Measurements from ENCODE around the gene CDH2. TPM values are rescaled to one million over a fixed set of nuclear protein-coding genes. Genes with fewer than 3 reads are reported as not detected.

CDH2 gene
- total and polyA plus RNA-seq, 2 donors (not counting 1 experiment from before 2014, with no cell fraction given): 2.0 to 15.3 TPM

DNA sequence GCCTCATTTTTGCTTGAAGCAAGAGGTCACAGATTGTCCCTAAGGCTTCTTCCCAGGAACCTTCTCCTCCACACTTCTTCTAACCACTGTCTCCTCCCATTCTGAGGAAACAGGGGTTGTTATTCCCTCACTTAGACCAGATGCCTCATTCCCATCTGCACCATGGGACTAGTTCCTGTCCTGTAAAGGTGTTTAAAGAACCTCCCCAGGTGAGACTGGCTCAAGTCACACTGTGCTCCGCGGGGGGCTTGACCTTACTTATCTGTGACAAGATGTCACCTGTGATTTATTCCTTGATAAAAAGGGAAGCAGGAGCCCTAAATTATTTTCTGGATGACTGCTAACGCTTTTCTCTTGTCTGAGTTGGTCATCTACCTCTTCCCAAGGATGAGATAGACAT lies 8.2 kb upstream of the CDH2 start:
- Histone ChIP-seq H3K36me3 (ENCODE audit: control insufficient read depth, insufficient read depth, low read length) (no peaks in the 10 kb centered on the region), H2AFZ (ENCODE audit: low read length) (no peak overlapping the region), H3K4me1 (ENCODE audit: control insufficient read depth, extremely low read depth, insufficient read depth, low read length) (no peaks in the 10 kb centered on the region), H3K27me3 (ENCODE audit: control insufficient read depth, insufficient read depth, low read length) (no peaks in the 10 kb centered on the region), H3K79me2 (ENCODE audit: control insufficient read depth, insufficient read depth, low read length) (no peaks in the 10 kb centered on the region), H3K9me3 (ENCODE audit: control insufficient read depth, insufficient read depth, low read depth, low read length) (no peaks in the 10 kb centered on the region), H3K27ac (ENCODE audit: insufficient read depth, low read length) (no peak overlapping the region), H3K4me3 (replicated peaks in 1 of 4; ENCODE audit: control extremely low read depth in 1 of 4, insufficient read depth in 1 of 4, low read depth in 3 of 4, low read length in 4 of 4) (no peak overlapping the region), H3K9ac (ENCODE audit: insufficient read depth, low read length) (no peak overlapping the region), H3K4me2 (ENCODE audit: extremely low read depth, insufficient read depth, low read length) (no peak overlapping the region), H4K20me1 (ENCODE audit: control insufficient read depth, extremely low read depth, insufficient read depth, low read length) (no peaks in the 10 kb centered on the region)
- TF ChIP-seq CTCF (conservative IDR thresholded peaks at IDR 0.05 in 1 of 2, IDR thresholded peaks at IDR 0.05 in 1 of 2; ENCODE audit: low read depth in 1 of 2, low read length in 2 of 2) (no peak), EZH2 (IDR thresholded peaks at IDR 0.05; ENCODE audit: low read length, missing control alignments) (no peak)
- DNase-seq (ENCODE audit: low read depth in 2 of 2): no peak

- DNase-seq (ENCODE audit: low read depth in 2 of 2): peak in 1 of 2 donors; percentile 65
- Histone ChIP-seq H3K4me1 (ENCODE audit: control insufficient read depth, extremely low read depth, insufficient read depth, low read length) (no peaks in the 10 kb centered on the region), H3K27ac (ENCODE audit: insufficient read depth, low read length) (no peak overlapping the region), H4K20me1 (ENCODE audit: control insufficient read depth, extremely low read depth, insufficient read depth, low read length) (no peaks in the 10 kb centered on the region), H3K36me3 (ENCODE audit: control insufficient read depth, insufficient read depth, low read length) (no peaks in the 10 kb centered on the region), H3K4me2 (ENCODE audit: extremely low read depth, insufficient read depth, low read length) (no peak overlapping the region), H2AFZ (ENCODE audit: low read length) (no peak overlapping the region), H3K9ac (ENCODE audit: insufficient read depth, low read length) (no peak overlapping the region), H3K27me3 (ENCODE audit: control insufficient read depth, insufficient read depth, low read length) (no peaks in the 10 kb centered on the region), H3K9me3 (ENCODE audit: control insufficient read depth, insufficient read depth, low read depth, low read length) (no peaks in the 10 kb centered on the region), H3K79me2 (ENCODE audit: control insufficient read depth, insufficient read depth, low read length) (no peaks in the 10 kb centered on the region), H3K4me3 (replicated peaks in 1 of 4; ENCODE audit: control extremely low read depth in 1 of 4, insufficient read depth in 1 of 4, low read depth in 3 of 4, low read length in 4 of 4) (no peak overlapping the region)
- TF ChIP-seq EZH2 (IDR thresholded peaks at IDR 0.05; ENCODE audit: low read length, missing control alignments) (no peak), CTCF (conservative IDR thresholded peaks at IDR 0.05 in 1 of 2, IDR thresholded peaks at IDR 0.05 in 1 of 2; ENCODE audit: low read depth in 1 of 2, low read length in 2 of 2) (no peak)
Measured at GRCh38 chr18:28183418-28184078, 6.6 kb upstream of the CDH2 start.

DNA sequence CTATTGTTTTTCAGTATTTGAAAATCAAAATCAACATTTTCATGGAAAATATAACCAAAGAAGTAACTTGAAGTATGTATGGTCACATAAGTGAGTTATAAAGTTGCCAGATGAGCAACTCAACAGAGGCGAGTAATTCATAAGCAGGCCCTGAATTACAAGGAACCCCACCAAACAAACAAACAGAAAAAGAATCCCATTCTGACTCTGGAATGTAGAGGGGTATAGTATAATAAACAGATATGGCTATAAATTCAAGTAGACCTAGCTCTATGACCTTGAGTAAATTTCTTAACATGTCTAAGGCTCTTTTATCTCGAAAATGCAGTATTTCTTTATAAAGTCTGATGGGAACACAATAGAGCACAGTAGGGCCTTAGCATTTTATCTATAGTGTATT lies 4.7 kb upstream of the CDH2 start:
- Histone ChIP-seq H3K27ac (ENCODE audit: insufficient read depth, low read length) (no peak overlapping the region), H3K9me3 (ENCODE audit: control insufficient read depth, insufficient read depth, low read depth, low read length) (no peaks in the 10 kb centered on the region), H3K9ac (ENCODE audit: insufficient read depth, low read length) (no peak overlapping the region), H3K4me1 (ENCODE audit: control insufficient read depth, extremely low read depth, insufficient read depth, low read length) (no peaks in the 10 kb centered on the region), H3K36me3 (ENCODE audit: control insufficient read depth, insufficient read depth, low read length) (no peaks in the 10 kb centered on the region), H3K79me2 (ENCODE audit: control insufficient read depth, insufficient read depth, low read length) (no peaks in the 10 kb centered on the region), H2AFZ (ENCODE audit: low read length) (no peak overlapping the region), H3K27me3 (ENCODE audit: control insufficient read depth, insufficient read depth, low read length) (no peaks in the 10 kb centered on the region), H3K4me2 (ENCODE audit: extremely low read depth, insufficient read depth, low read length) (no peak overlapping the region), H3K4me3 (replicated peaks in 1 of 4; ENCODE audit: control extremely low read depth in 1 of 4, insufficient read depth in 1 of 4, low read depth in 3 of 4, low read length in 4 of 4) (no peak overlapping the region), H4K20me1 (ENCODE audit: control insufficient read depth, extremely low read depth, insufficient read depth, low read length) (no peaks in the 10 kb centered on the region)
- TF ChIP-seq CTCF (conservative IDR thresholded peaks at IDR 0.05 in 1 of 2, IDR thresholded peaks at IDR 0.05 in 1 of 2; ENCODE audit: low read depth in 1 of 2, low read length in 2 of 2): no peak
- TF ChIP-seq EZH2 (IDR thresholded peaks at IDR 0.05; ENCODE audit: low read length, missing control alignments): no peak
- no peak for DNase-seq (ENCODE audit: low read depth in 2 of 2)
